HG02840 (cell line): Measurements from ENCODE around the gene TTC22.

ENCODE experiments used
- ATAC-seq: cut with Tn5 transposase; IDR thresholded peaks from one replicate; pipeline ENCODE4 v1.9.1; 2021; ENCODE audit warnings: mild to moderate bottlenecking, moderate library complexity, moderate number of reproducible peaks; ENCODE audit not compliant: unreplicated experiment, low FRiP score

TTC22 gene

DNA sequence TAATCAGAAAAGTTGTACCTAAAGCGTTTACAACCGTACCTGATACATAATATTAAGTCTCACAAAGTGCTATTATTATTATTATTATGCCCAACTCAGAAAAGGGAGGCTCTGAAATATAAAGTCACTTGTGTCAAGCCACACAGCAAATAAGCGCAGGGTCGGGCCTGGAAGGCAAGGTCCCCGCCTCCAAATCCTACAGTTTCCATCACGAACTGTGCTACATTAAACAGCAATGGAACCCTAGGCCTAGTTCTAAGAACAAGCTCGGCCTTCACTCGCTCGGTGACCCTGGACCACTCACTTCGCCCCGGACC lies 37.3 kb downstream of the TTC22 start:
- no peak for ATAC-seq

- no peak for ATAC-seq
Measured at GRCh38 chr1:54758678-54759348, 42.3 kb downstream of the TTC22 start.

GRCh38 chr1:54757833-54758232 lies 43.3 kb downstream of the TTC22 start:
- no peak for ATAC-seq

- ATAC-seq: no peak
Measured at GRCh38 chr1:54754486-54755285, 46.4 kb downstream of the TTC22 start.

GRCh38 chr1:54754045-54754444 lies 47.1 kb downstream of the TTC22 start:
- ATAC-seq: no peak

DNA sequence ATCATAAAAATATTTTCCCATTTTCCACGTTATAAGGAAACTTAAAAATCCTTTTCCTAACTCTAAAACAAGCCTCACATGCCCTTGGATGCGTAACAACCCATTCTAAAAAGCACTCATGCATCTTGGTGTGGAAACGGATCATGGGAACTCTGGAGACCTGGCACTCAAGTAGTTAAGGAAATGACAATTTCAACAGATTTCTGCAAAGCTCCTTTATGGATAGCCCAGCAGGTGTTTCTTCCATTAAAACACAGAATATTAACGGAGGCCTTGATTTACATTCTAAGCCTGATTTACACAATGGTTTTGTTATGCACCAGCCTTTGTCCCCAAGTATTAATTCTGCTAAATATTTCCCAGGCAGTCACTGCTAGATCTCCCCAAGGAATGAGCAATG lies 49.7 kb downstream of the TTC22 start:
- no peak for ATAC-seq

DNA sequence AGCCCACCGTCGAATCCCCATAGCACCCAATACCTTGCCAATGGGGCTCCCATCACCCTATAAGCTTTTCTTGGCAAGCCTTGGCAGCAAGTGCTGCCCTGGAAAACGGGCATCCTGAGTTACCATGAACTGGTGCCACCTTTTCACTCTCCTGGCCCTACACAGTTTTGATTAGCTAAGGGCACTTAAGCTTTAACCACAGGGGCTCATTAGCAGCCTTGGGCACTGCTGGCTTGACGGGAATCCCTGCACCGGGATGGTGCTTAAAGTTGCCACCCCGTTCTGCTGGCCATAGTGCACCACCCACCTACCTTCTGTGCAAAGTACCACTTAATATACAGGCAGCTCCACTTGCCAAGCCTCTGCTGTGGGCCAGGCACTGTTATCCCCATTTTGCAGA lies 50.5 kb downstream of the TTC22 start:
- no peak for ATAC-seq

DNA sequence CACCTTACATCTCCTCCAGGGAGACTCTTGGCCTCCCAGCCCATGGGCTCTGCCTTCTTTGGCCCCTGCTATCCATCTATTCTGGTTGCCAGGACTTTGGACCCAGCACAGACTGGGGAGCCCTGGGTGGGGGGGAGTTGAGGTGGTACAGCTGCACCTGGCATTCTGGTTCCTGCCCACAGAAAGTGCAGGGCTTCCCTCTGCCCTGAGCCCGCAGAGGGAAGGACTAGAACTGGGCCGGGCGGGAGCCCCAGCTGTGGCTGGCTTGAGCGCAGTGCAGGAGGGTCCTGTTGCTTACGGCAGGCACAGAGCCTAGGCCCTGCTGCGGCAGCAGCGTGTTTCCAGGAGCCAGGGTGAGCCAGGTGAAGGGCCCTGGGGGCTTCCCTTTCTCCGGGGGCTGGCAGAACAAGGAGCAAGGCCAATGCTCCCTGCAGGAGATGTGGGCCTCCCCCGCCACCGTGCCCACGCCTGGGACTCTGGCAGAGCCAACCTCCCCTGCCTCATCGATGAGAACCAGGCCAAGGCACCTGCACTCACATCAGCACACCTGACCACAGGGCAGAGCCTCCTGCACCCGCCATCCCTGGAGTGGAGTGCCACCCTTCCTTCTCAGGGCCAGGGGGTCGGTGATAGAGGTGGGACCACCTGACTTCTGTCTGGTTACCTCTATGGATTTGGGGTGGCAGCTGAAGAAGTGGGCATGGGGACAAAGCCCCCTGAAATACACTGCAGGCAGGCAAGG lies 52.9 kb downstream of the TTC22 start:
- ATAC-seq: no peak

DNA sequence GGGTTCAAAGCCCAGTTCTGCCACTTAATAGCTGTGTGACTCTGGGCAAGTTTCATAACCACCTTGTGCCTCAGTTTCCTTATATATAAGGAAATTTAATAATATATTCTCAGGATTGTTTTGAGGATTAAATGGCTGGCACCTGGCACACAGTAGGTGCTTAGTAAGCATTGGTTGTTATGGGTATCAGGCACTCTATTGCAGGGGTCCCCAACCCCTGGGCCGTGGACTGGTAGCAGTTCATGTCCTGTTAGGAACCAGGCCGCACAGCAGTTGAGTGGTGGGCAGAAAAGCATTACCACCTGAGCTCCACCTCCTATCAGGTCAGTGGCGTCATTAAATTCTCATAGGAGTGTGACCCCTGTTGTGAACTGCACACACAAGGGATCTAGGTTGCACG lies 55.3 kb downstream of the TTC22 start:
- ATAC-seq: no peak

GRCh38 chr1:54745274-54745673 lies 55.8 kb downstream of the TTC22 start:
- no peak for ATAC-seq

DNA sequence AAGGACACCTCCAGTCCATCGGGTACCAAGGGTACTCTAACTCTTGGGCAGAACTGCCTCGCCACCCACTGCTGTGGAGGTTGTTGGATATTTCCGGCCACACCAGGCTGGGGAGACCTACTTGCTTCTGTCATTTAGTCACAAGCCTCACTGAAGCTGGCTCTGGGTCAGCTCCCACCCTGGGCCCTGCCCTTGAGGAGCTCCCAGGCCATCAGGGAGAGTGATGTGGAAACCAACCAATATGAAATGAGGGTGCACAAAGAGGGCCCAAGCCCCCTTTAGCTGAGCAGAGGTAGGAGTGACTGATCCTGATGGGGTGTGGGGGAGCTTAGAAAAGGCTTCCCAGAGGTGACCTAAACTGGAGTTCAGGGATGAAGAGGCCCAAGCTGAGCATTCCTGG lies 56.4 kb downstream of the TTC22 start:
- ATAC-seq: no peak

- ATAC-seq: no peak
Measured at GRCh38 chr1:54743416-54744226, 57.5 kb downstream of the TTC22 start.

DNA sequence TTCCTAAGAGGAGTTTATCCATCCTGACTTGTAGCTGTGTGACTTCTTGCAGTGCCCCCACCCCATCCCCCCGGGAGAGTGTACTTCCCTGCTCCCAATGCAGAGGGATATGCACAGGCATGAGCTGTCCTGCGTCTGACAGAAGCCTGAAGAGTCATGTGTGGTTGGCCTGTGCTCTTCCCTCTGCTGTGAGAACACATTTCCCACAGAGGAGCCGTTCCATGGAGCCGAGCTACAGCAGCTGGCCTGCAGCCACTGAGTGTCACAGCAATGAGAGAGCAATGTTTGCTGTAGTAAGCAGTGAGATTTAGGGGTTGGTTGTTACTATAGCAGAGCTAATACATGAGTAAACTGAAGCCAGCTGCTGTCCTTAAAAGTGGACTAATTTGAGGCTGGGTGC lies 58.8 kb downstream of the TTC22 start:
- no peak for ATAC-seq

DNA sequence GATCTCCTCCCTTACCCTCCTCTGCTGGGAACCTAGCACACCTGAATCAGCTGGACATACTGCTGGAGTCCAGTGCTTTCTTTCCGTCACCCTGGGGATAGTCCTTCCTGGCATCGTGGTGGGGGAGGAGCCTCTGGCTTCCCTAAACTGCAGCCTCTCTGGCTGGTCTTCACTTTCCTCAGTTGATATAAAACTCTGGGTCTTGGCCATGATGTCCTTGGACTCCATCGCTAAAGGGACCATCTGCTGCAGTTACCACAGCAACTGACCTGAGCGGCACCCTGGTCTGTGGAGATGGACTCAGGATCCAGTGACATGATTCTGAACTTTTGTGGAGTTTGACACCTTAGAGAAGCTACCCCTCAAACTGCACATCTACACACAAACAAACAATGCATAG lies 59.6 kb downstream of the TTC22 start:
- no peak for ATAC-seq

DNA sequence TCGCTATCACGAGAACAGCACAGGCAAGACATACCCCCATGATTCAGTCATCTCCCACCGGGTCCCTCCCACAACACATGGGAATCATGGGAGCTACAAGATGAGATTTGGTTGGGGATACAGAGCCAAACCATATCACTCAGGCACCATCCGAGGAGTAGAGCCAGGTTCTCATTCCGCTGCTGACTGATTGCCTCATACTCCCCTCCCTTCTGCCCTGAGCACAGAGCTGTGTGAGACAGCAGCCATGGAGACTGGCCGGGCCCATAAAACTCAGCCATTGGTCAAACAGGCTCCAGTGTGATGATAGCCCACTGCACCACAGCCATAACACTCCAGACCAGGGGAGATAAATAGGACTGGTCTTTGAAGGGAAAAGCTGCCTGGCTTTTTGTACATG lies 62.9 kb downstream of the TTC22 start:
- no peak for ATAC-seq

GRCh38 chr1:54736685-54737084 lies 64.4 kb downstream of the TTC22 start:
- no peak for ATAC-seq
